Cerebellar cortex (tissue), 1 donor: ENCODE measurements around the gene NKX2-1.
"Not testable (repeated sequence)": the region's sequence is repeated elsewhere in the genome, so short reads cannot be mapped to it uniquely, and the experiment has no call there.

Experiments used
- DNase-seq: peaks from one replicate; pipeline ENCODE4 v3.0.0-alpha.2; 2015; ENCODE audit warnings: low spot score

Gene NKX2-1

GRCh38 chr14:36505181-36505815, 14.7 kb downstream of the NKX2-1 start:
- DNase-seq: no peak

- no peak for DNase-seq
Observed at GRCh38 chr14:36504771-36505175, 15.3 kb downstream of the NKX2-1 start.

DNA sequence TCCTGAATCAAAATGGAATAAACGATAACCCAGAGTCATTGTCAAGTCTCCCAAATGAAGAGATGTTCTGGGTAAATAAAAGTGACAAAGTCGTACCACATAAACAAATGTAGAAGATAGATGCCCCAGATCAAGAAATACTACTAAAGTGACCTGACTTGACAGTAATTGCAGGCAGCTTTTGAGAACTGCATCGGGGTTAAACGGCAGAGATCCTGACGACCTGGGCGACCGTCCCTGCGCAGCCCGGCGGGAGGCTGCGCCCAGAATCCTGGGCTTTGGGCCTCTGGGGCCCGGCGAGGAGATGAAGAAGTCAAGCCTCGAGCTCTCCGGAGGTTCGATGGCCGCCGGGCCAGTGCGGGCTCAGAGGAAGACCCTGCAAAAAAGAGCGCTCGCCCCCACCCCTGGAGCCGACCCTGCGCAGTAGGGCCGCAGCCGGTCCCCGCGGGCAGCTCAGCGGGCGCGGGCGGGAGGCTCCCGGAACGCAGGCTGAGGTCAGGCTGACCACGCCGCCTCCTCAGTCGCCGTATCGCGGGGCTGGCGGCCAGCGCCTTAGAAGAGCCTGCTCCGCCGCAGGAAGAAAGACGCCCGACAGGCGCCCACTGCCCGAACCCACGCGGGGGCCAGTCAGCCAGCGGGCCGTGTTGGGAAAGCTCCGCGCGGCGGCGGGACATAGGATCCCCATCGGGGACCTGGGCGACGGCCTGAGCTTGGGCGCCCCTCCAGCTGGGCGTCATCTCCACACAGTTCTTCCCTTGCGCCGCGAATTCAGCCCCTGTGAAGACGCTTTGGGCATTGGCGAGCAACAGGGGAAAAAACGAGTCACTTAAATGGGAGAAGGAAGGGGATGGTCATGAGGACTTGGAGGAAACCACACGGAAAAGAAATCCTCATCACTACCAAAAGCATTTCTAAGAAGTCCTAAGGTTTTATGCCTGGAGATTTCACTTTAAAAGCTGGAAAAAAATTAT, 16.0 kb downstream of the NKX2-1 start:
- DNase-seq: no peak

- no peak for DNase-seq
Observed at GRCh38 chr14:36502558-36503508, 17.2 kb downstream of the NKX2-1 start.

DNA sequence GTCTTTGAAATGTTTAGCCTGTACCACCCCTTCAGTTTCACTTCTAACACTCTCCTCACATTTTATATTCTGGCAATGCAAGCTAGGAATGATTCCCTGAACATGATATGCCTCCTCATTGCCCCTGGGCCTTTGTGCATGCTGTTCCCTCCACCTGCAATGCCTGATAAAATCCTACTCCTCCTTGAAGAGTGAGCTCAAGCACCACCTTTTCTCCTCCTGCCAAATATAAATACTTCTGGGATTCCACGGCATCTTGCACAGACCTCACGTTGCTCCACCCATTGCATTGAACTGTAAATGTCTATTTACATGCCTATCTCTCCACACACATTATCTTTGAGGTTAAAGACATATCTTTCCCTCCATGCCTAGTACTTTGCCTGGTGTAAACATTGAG, 21.1 kb downstream of the NKX2-1 start:
- no peak for DNase-seq

DNA sequence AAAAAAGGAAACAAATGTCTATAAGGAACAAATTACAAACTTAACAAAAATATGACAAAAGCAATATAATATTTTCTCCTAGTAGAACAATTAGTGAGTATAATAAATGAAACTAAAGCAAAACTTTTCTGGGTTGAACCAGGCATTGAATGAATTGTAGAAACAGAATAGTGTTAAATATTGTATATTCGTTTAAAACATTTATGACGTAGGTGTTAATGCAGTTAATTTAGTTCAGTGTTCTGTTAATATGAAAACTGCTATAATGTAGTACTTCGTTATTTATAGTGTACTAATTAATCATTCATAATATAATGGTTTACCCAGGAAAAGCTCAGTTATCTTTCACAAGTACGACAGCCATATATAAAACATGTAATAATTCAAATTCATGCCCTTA, 23.7 kb downstream of the NKX2-1 start:
- DNase-seq: no peak

GRCh38 chr14:36495666-36496065, 24.4 kb downstream of the NKX2-1 start:
- DNase-seq: no peak

GRCh38 chr14:36493761-36494160, 26.3 kb downstream of the NKX2-1 start:
- no peak for DNase-seq

GRCh38 chr14:36485773-36486172, 34.3 kb downstream of the NKX2-1 start:
- no peak for DNase-seq

DNA sequence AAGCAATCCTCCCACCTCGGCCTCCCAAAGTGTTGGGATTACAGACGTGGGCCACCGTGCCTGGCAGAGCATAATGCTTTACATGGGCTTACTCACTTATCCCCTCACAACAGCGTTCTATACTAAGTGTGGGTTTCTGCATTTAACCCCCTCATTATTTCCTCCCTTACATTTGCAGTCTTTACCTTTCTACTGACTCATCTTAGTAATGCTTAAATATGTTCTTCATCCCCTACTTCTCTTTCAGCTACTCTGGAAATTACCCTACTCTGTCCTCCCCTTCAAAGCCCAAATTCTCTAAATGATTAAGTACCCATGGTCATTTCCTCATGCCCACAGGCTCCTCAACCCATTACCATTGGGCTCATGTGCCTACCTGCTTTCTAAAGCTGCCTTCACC, 40.7 kb downstream of the NKX2-1 start:
- DNase-seq: no peak

DNA sequence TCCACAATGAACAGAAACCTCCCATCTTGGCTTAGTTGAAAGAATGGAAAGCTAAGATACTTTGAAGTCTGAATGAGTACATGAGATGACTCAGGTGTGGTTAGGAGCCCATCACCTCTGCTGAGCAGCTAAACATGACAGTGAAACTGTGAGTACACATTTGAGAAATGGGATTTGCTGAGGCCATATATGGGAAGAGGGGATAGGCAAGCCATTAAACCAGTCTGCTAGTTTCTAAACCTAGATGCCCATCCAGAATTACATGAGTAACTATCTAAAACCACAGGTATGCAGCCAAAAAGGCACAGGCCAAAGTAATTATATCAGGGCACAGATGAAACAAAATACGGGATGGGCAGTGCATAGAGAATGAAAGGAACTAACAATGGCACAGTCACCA, 41.2 kb downstream of the NKX2-1 start:
- no peak for DNase-seq

GRCh38 chr14:36477266-36477665, 42.8 kb downstream of the NKX2-1 start:
- DNase-seq: no peak

- not testable (repeated sequence) for DNase-seq
Observed at GRCh38 chr14:36476061-36476460, 44.0 kb downstream of the NKX2-1 start.

GRCh38 chr14:36474593-36474992, 45.4 kb downstream of the NKX2-1 start:
- DNase-seq: no peak

DNA sequence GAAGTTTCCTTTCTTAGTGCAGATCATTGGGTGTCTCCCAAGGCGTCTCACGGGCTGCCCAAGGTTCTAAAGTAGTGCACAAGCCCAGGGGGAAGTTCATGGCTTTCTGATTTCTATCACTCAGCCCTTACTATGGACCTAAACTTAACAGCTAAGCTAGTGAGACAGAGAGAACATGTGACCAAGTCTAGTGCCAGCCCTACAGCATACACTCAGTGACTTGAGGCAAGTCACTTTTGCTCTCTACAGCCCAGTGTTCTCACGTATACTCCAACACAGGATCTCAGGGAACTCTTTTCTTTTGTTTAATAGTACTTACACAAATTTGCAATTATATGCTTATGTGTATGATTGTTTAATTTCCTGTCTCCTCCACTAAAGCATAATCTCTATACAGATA, 48.6 kb downstream of the NKX2-1 start:
- DNase-seq: no peak

- no peak for DNase-seq
Observed at GRCh38 chr14:36467332-36467731, 52.7 kb downstream of the NKX2-1 start.
